22Rv1 (cell line): ENCODE results near the gene PCARE.

ENCODE experiments used
- H3K27ac ChIP-seq: fragments of 450-650 bp; 2 replicates; pipeline ENCODE4 v1.5.1; 2017
- CTCF ChIP-seq: fragments of 450-650 bp; IDR thresholded peaks from 2 replicates; pipeline ENCODE4 v1.5.1; 2017; ENCODE audit warnings: mild to moderate bottlenecking
- ZFX ChIP-seq: fragments of 450-650 bp; IDR thresholded peaks from 2 replicates; pipeline ENCODE4 v1.6.1; 2017; ENCODE audit warnings: antibody characterized with exemption, borderline replicate concordance

PCARE gene

GRCh38 chr2:29114946-29115609 is 40.8 kb upstream of the PCARE start, which contains the start of gene CLIP4:
Gene CLIP4 (plus strand): TSS chr2:29115415. CDS start chr2:29121389, 5,974 bp downstream.
- TF ChIP-seq CTCF (no peak), ZFX (no peak)
- H3K27ac ChIP-seq = peak within 1 kb of the TSS; percentile 63

- TF ChIP-seq ZFX = no peak
- TF ChIP-seq CTCF = no peak
- H3K27ac ChIP-seq = no peak overlapping the region
Measured at GRCh38 chr2:29114586-29114945, 40.2 kb upstream of the PCARE start.

GRCh38 chr2:29113891-29114321 is 39.6 kb upstream of the PCARE start:
- H3K27ac ChIP-seq = no peak overlapping the region
- TF ChIP-seq CTCF (no peak), ZFX (no peak)

GRCh38 chr2:29113027-29113686 is 38.8 kb upstream of the PCARE start:
- no peak overlapping the region for H3K27ac ChIP-seq
- TF ChIP-seq ZFX (no peak), CTCF (no peak)

GRCh38 chr2:29112379-29112778 is 38.1 kb upstream of the PCARE start:
- TF ChIP-seq ZFX = no peak
- no peak for TF ChIP-seq CTCF
- no peak overlapping the region for H3K27ac ChIP-seq

- no peak overlapping the region for H3K27ac ChIP-seq
- TF ChIP-seq ZFX (no peak), CTCF (no peak)
Measured at GRCh38 chr2:29110916-29111535, 36.7 kb upstream of the PCARE start.

- H3K27ac ChIP-seq = no peak overlapping the region
- TF ChIP-seq ZFX (no peak), CTCF (no peak)
Measured at GRCh38 chr2:29109246-29109645, 34.9 kb upstream of the PCARE start.
